ENCODE results near the gene PIGH.

PIGH gene

GRCh38 chr14:67599698-67600561 lies at the start of gene PIGH:
PIGH (minus strand) TSS chr14:67600268; CDS start chr14:67600203, 65 bp downstream.
- TF ChIP-seq CTCF (conservative IDR thresholded peaks at IDR 0.05): peak; percentile 72
- peak within 1 kb of the TSS; percentile 87 for H3K27ac ChIP-seq

GRCh38 chr14:67646131-67646530 lies 46.1 kb upstream of the PIGH start:
- TF ChIP-seq CTCF (conservative IDR thresholded peaks at IDR 0.05): no peak
- H3K27ac ChIP-seq: no peak overlapping the region

GRCh38 chr14:67645414-67645813 lies 45.3 kb upstream of the PIGH start:
- no peak for TF ChIP-seq CTCF (conservative IDR thresholded peaks at IDR 0.05)
- H3K27ac ChIP-seq: no peak overlapping the region

- TF ChIP-seq CTCF (conservative IDR thresholded peaks at IDR 0.05): no peak
- H3K27ac ChIP-seq: no peak overlapping the region
Observed at GRCh38 chr14:67644428-67644827, 44.4 kb upstream of the PIGH start.

GRCh38 chr14:67643713-67644112 lies 43.6 kb upstream of the PIGH start:
- no peak overlapping the region for H3K27ac ChIP-seq
- no peak for TF ChIP-seq CTCF (conservative IDR thresholded peaks at IDR 0.05)

GRCh38 chr14:67641902-67642749 lies 42.1 kb upstream of the PIGH start:
- H3K27ac ChIP-seq: no peak overlapping the region; the same call in 1 of the 2 replicates
- TF ChIP-seq CTCF (conservative IDR thresholded peaks at IDR 0.05): no peak

- no peak for TF ChIP-seq CTCF (conservative IDR thresholded peaks at IDR 0.05)
- H3K27ac ChIP-seq: no peak overlapping the region
Observed at GRCh38 chr14:67641480-67641879, 41.4 kb upstream of the PIGH start.

Data from VCaP (cell line).